Measurements from ENCODE around the gene NEDD4. TPM values are rescaled to one million over a fixed set of nuclear protein-coding genes. Genes with fewer than 3 reads are reported as not detected.

The NEDD4 gene
- total and polyA plus RNA-seq, 4 donors: 6.9 to 43.4 (median 25.1) TPM

- H3K9me3 ChIP-seq (ENCODE audit: control insufficient read depth, low read length): no peaks in the 10 kb centered on the region
- WGBS, 2 donors: 74 to 75% methylated on average over 4 of the region's 4 CpGs
- no peak for DNase-seq
- H3K27me3 ChIP-seq (ENCODE audit: control insufficient read depth in 1 of 2, insufficient read depth in 2 of 2, low read length in 1 of 2): no peaks in the 10 kb centered on the region
- H3K4me1 ChIP-seq (ENCODE audit: control insufficient read depth in 1 of 2, insufficient read depth in 2 of 2, low read length in 2 of 2): no peaks in the 10 kb centered on the region
- intact Hi-C loops (cut with DNase I): no loop called here
- H3K27ac ChIP-seq (ENCODE audit: low read depth in 1 of 2, low read length in 2 of 2): no peak overlapping the region
- no peaks in the 10 kb centered on the region for H3K36me3 ChIP-seq (ENCODE audit: control insufficient read depth in 1 of 2, insufficient read depth in 2 of 2, low read length in 1 of 2)
- no peak for ATAC-seq (ENCODE audit: low FRiP score)
- no peak overlapping the region for H3K4me3 ChIP-seq (ENCODE audit: low read length in 2 of 2)
Measured at GRCh38 chr15:55902981-55903380, 90.4 kb downstream of the NEDD4 start.

GRCh38 chr15:55900019-55900418, 93.4 kb downstream of the NEDD4 start:
- Histone ChIP-seq H3K4me3 (ENCODE audit: low read length in 2 of 2) (no peak overlapping the region), H3K36me3 (ENCODE audit: control insufficient read depth in 1 of 2, insufficient read depth in 2 of 2, low read length in 1 of 2) (no peaks in the 10 kb centered on the region), H3K4me1 (ENCODE audit: control insufficient read depth in 1 of 2, insufficient read depth in 2 of 2, low read length in 2 of 2) (no peaks in the 10 kb centered on the region), H3K9me3 (ENCODE audit: control insufficient read depth, low read length) (no peaks in the 10 kb centered on the region), H3K27me3 (ENCODE audit: control insufficient read depth in 1 of 2, insufficient read depth in 2 of 2, low read length in 1 of 2) (no peaks in the 10 kb centered on the region), H3K27ac (ENCODE audit: low read depth in 1 of 2, low read length in 2 of 2) (no peak overlapping the region)
- ATAC-seq (ENCODE audit: low FRiP score) (no peak), DNase-seq (no peak)
- WGBS, 2 donors: 88 to 96% methylated on average over 3 of the region's 3 CpGs
- intact Hi-C loops (cut with DNase I): no loop called here

DNA sequence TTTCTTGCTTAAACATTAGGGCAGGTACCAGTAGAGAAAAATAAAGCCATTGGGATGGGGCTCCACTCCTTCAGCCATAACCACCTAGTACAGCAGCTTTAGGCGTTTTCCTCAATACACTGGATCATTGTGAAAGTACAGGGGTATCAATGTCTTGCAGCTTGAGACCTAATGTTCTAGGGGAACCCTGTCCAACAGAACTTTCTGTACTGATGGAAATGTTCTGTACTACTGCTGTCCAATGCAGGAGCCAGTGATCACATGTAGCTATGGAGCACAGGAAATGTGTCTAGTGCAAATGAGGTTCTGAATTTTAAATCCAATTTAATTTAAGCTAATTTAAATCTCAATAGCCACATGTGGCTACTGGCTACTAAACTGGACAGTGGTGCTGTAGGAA, 93.9 kb downstream of the NEDD4 start:
- DNase-seq: no peak
- Histone ChIP-seq H3K36me3 (ENCODE audit: control insufficient read depth in 1 of 2, insufficient read depth in 2 of 2, low read length in 1 of 2) (no peaks in the 10 kb centered on the region), H3K27ac (ENCODE audit: low read depth in 1 of 2, low read length in 2 of 2) (no peak overlapping the region), H3K9me3 (ENCODE audit: control insufficient read depth, low read length) (no peaks in the 10 kb centered on the region), H3K4me3 (ENCODE audit: low read length in 2 of 2) (no peak overlapping the region), H3K27me3 (ENCODE audit: control insufficient read depth in 1 of 2, insufficient read depth in 2 of 2, low read length in 1 of 2) (no peaks in the 10 kb centered on the region), H3K4me1 (ENCODE audit: control insufficient read depth in 1 of 2, insufficient read depth in 2 of 2, low read length in 2 of 2) (no peaks in the 10 kb centered on the region)
- ATAC-seq (ENCODE audit: low FRiP score): no peak
- 94 to 100% methylated on average over 1 of the region's 1 CpG for WGBS, 2 donors
- intact Hi-C loops (cut with DNase I): no loop called here

DNA sequence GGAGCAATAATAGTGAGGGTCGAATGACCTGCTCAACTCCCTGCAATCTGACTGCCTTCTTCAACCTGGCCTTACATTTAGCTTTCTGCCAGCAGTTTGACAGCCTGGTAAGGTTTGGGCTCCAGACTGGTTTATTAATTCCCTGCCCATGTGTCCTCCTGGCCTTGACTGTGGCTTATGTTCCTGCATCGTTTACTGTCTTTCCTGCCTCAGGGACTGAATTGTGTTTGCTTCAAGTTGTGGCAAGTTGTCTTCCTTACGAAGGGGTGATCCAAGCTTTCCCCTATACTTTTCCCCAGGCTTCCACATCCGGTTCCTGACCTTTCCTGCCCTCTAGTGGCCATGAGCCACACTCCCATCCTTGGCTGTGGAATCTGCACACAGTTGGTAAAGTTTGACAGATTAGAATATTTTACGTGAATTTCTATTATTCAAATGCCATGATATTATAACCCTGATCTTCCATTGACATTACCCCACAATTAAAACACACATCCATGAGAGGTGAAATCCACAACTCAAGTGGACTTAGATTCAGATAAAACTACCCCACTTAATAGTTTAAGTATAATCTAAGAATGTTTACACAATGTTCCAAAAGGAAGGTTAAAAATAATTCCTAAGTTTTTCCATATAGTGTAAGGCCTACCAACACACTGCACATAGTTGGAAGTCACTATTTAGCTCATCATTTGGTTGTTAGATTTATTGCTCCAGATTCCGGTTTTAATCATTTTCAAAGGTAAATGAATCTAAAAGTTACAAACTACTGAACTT, 95.7 kb downstream of the NEDD4 start:
- Histone ChIP-seq H3K27ac (ENCODE audit: low read depth in 1 of 2, low read length in 2 of 2) (no peak overlapping the region), H3K36me3 (ENCODE audit: control insufficient read depth in 1 of 2, insufficient read depth in 2 of 2, low read length in 1 of 2) (no peaks in the 10 kb centered on the region), H3K4me3 (ENCODE audit: low read length in 2 of 2) (no peak overlapping the region), H3K9me3 (ENCODE audit: control insufficient read depth, low read length) (no peaks in the 10 kb centered on the region), H3K4me1 (ENCODE audit: control insufficient read depth in 1 of 2, insufficient read depth in 2 of 2, low read length in 2 of 2) (no peaks in the 10 kb centered on the region), H3K27me3 (ENCODE audit: control insufficient read depth in 1 of 2, insufficient read depth in 2 of 2, low read length in 1 of 2) (no peaks in the 10 kb centered on the region)
- DNase-seq (peak; percentile 50 to 77), ATAC-seq (ENCODE audit: low FRiP score) (peak; percentile 86)
- intact Hi-C loops (cut with DNase I): no loop called here
- 24 to 30% methylated on average over 6 of the region's 6 CpGs for WGBS, 2 donors

- no peak for ATAC-seq (ENCODE audit: low FRiP score)
- Histone ChIP-seq H3K4me1 (ENCODE audit: control insufficient read depth in 1 of 2, insufficient read depth in 2 of 2, low read length in 2 of 2) (no peaks in the 10 kb centered on the region), H3K4me3 (ENCODE audit: low read length in 2 of 2) (no peak overlapping the region), H3K27me3 (ENCODE audit: control insufficient read depth in 1 of 2, insufficient read depth in 2 of 2, low read length in 1 of 2) (no peaks in the 10 kb centered on the region), H3K9me3 (ENCODE audit: control insufficient read depth, low read length) (no peaks in the 10 kb centered on the region), H3K27ac (ENCODE audit: low read depth in 1 of 2, low read length in 2 of 2) (no peak overlapping the region), H3K36me3 (ENCODE audit: control insufficient read depth in 1 of 2, insufficient read depth in 2 of 2, low read length in 1 of 2) (no peaks in the 10 kb centered on the region)
- intact Hi-C loops (cut with DNase I): no loop called here
- no peak for DNase-seq
- 87 to 96% methylated on average over 3 of the region's 3 CpGs for WGBS, 2 donors
Measured at GRCh38 chr15:55894399-55894965, 98.9 kb downstream of the NEDD4 start.

- no peak overlapping the region for H3K4me3 ChIP-seq (ENCODE audit: low read length in 2 of 2)
- H3K4me1 ChIP-seq (ENCODE audit: control insufficient read depth in 1 of 2, insufficient read depth in 2 of 2, low read length in 2 of 2): no peaks in the 10 kb centered on the region
- intact Hi-C loops (cut with DNase I): no loop called here
- H3K27me3 ChIP-seq (ENCODE audit: control insufficient read depth in 1 of 2, insufficient read depth in 2 of 2, low read length in 1 of 2): no peaks in the 10 kb centered on the region
- ATAC-seq (ENCODE audit: low FRiP score): no peak
- no peak overlapping the region for H3K27ac ChIP-seq (ENCODE audit: low read depth in 1 of 2, low read length in 2 of 2)
- WGBS, 2 donors: 93 to 96% methylated on average over 3 of the region's 3 CpGs
- no peaks in the 10 kb centered on the region for H3K36me3 ChIP-seq (ENCODE audit: control insufficient read depth in 1 of 2, insufficient read depth in 2 of 2, low read length in 1 of 2)
- H3K9me3 ChIP-seq (ENCODE audit: control insufficient read depth, low read length): no peaks in the 10 kb centered on the region
- no peak for DNase-seq
Measured at GRCh38 chr15:55893852-55894251, 99.6 kb downstream of the NEDD4 start.

DNA sequence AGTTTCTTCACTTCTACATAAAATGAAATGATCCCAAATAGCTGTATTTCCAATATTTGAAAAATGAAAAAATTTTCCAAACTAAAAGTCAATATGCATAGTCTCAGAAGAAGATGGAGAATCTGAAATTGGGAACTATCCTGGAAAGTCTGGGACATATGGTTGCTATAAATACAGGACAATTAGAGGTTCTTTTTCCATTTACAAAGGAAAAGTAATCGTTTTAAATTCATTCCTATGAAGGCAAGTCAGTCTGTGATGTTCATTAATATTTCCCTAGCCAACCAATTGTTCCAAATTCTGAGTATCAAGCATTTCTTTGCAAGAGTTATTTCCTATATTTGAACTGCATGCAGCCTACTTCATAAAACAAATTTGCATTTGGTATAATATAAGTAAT, 102.2 kb downstream of the NEDD4 start:
- H3K9me3 ChIP-seq (ENCODE audit: control insufficient read depth, low read length): no peaks in the 10 kb centered on the region
- H3K4me3 ChIP-seq (ENCODE audit: low read length in 2 of 2): no peak overlapping the region
- H3K36me3 ChIP-seq (ENCODE audit: control insufficient read depth in 1 of 2, insufficient read depth in 2 of 2, low read length in 1 of 2): no peaks in the 10 kb centered on the region
- ATAC-seq (ENCODE audit: low FRiP score) (no peak), DNase-seq (no peak)
- 94 to 100% methylated on average over 1 of the region's 1 CpG for WGBS, 2 donors
- H3K4me1 ChIP-seq (ENCODE audit: control insufficient read depth in 1 of 2, insufficient read depth in 2 of 2, low read length in 2 of 2): no peaks in the 10 kb centered on the region
- intact Hi-C loops (cut with DNase I): no loop called here
- no peak overlapping the region for H3K27ac ChIP-seq (ENCODE audit: low read depth in 1 of 2, low read length in 2 of 2)
- H3K27me3 ChIP-seq (ENCODE audit: control insufficient read depth in 1 of 2, insufficient read depth in 2 of 2, low read length in 1 of 2): no peaks in the 10 kb centered on the region

- Histone ChIP-seq H3K27me3 (ENCODE audit: control insufficient read depth in 1 of 2, insufficient read depth in 2 of 2, low read length in 1 of 2) (no peaks in the 10 kb centered on the region), H3K9me3 (ENCODE audit: control insufficient read depth, low read length) (no peaks in the 10 kb centered on the region), H3K27ac (ENCODE audit: low read depth in 1 of 2, low read length in 2 of 2) (peak overlapping the region in 1 of 2 donors; percentile 17), H3K36me3 (ENCODE audit: control insufficient read depth in 1 of 2, insufficient read depth in 2 of 2, low read length in 1 of 2) (no peaks in the 10 kb centered on the region), H3K4me1 (ENCODE audit: control insufficient read depth in 1 of 2, insufficient read depth in 2 of 2, low read length in 2 of 2) (peaks cover under 1 to 5% of the 10 kb centered on the region in 2 donors), H3K4me3 (ENCODE audit: low read length in 2 of 2) (no peak overlapping the region)
- ATAC-seq (ENCODE audit: low FRiP score) (no peak), DNase-seq (no peak)
- intact Hi-C loops (cut with DNase I): no loop called here
Measured at GRCh38 chr15:55884223-55884622, 109.2 kb downstream of the NEDD4 start.

GRCh38 chr15:55879181-55879580, 114.2 kb downstream of the NEDD4 start:
- H3K27me3 ChIP-seq (ENCODE audit: control insufficient read depth in 1 of 2, insufficient read depth in 2 of 2, low read length in 1 of 2): no peaks in the 10 kb centered on the region
- DNase-seq (no peak), ATAC-seq (ENCODE audit: low FRiP score) (no peak)
- H3K9me3 ChIP-seq (ENCODE audit: control insufficient read depth, low read length): no peaks in the 10 kb centered on the region
- peaks cover 1 to 3% of the 10 kb centered on the region in 2 donors for H3K4me1 ChIP-seq (ENCODE audit: control insufficient read depth in 1 of 2, insufficient read depth in 2 of 2, low read length in 2 of 2)
- intact Hi-C loops (cut with DNase I): no loop called here
- H3K36me3 ChIP-seq (ENCODE audit: control insufficient read depth in 1 of 2, insufficient read depth in 2 of 2, low read length in 1 of 2): no peaks in the 10 kb centered on the region
- no peak overlapping the region for H3K27ac ChIP-seq (ENCODE audit: low read depth in 1 of 2, low read length in 2 of 2)
- no peak overlapping the region for H3K4me3 ChIP-seq (ENCODE audit: low read length in 2 of 2)

Data from aorta (tissue), 5 donors.